Hematopoietic multipotent progenitor cell (in vitro differentiated cells): Measurements from ENCODE around the gene CDH22. TPM values are rescaled to one million over a fixed set of nuclear protein-coding genes. Genes with fewer than 3 reads are reported as not detected.
A peak's percentile ranks its signal among the peaks of the same experiment; 100 is the strongest.

ENCODE experiments used
- DNase-seq, 3 donors: peaks; one replicate each; pipeline ENCODE4 v3.0.0-alpha.2; 2011 to 2015; ENCODE audit warnings: low read depth in 2 of 3, low spot score in 2 of 3
- total RNA-seq: library from RNA; depleted of rRNA; stranded (reverse); fragments of >200 nt; gene quantifications from one replicate; pipeline ENCODE4 v1.2.3, GENCODE V29; 2012

The CDH22 gene
- total RNA-seq, 1 donor: not detected

DNA sequence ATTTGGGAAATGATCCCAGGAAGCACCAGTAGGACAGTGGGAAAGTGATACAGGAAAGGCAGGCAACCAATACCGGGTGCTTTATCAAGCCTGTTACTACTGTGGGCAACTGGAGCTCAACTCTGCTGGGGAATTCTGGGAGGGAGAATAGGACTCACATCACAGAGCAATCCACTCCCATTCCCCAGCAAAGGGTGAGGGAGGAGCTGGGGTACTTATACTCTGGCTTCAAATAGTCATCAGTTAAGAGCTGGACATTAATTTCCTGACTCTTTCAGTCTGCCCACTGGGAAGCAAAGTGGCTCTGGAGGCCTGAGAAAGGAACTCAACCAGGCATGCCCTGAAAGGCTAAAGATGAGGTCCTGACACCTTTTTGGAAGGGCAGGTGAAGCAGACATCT, 17.5 kb upstream of the CDH22 start:
- DNase-seq: no peak

DNA sequence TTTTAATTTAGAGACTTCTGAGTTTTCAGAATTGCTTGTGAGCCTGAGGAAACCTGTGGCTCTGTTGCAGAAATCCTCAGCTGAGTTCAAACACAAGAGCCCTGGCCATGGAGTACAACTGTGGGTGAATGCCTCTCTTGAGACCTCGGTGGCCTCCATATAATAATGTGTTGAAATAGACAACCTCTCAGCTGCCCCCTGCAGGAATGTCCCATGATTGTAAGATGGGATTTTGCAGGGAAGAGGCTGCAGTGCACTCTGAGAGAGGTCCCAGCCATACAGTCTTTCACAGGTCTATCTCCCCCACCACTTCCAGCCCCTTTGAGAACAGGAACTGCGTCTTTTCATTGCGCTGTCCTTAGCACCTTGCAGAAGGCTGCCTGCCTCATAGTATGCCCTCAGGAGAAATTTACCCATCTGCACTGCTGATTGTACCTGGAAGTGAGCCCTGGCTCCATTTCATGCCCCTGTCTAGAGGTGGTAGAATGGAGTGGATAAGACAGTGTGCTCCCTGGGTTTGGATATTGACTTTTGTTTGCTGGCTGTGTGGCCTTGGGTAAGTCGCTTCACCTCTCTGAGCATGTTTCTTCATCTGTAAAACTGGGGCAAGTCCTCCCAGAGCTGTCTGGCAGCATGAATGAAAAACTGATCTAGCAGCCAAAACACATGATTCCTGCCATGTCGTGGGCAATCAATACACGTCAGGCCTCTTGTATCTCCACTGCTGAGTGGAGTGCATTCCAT, 16.8 kb upstream of the CDH22 start:
- DNase-seq: peak in 2 of 3 donors; percentile 36 to 55

DNA sequence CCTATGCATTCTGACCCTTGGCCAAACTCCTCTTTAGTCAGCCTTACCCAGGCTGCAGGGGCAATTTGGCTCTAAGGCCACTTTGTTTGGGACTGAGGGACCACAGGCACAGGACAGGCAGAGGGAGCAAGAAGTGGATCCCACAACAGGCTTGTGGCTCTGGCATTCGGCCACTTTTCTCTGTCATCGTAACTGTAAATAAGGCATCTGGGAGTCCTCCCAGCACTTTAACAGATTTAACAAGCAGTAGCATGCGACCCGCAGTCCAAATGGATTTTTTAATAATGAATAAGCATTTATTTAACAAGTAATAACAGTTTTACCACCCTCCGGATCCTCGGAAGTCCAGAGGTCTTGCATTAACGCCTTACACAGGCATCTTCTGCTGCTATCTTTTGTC, 16.1 kb upstream of the CDH22 start:
- DNase-seq: no peak

DNA sequence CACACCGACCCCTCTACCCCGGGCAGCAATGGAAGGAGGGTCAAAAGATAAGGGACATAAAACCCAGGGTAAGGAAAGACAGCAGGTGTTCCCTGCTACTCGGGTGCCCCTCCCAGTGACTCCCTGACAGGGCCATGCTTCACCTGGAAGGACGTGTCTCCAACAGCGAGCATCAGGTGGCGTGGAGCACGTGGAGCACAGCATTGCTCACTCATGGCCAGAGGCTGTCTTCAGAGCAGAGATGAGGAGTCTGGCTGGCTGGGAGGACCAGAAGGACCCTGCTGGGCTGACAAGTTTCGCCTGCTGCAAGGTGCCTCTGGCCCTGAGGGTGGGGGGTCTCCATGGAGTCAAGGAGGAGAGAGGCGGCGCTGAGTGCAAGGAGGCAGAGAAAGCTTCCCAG, 15.3 kb upstream of the CDH22 start:
- DNase-seq: no peak

DNA sequence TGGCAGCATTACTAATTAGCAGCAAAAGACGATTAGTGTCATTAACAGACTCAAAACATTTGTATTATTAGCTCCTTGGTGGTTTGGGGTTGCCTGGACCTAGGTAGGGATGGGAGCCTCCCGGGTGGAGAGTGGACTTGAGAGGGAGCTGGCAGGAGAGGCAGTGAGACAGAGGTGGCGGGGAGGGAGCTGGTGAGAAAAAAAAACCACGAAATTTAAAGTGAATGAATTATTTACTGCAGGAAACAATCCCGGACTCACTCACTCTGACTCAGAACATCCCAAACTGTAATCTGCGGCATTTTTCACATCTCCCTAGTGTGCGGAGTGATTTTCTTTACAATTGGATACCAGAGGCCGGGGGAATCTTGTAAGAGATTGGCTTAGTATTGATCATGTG, 14.3 kb upstream of the CDH22 start:
- DNase-seq: no peak

DNA sequence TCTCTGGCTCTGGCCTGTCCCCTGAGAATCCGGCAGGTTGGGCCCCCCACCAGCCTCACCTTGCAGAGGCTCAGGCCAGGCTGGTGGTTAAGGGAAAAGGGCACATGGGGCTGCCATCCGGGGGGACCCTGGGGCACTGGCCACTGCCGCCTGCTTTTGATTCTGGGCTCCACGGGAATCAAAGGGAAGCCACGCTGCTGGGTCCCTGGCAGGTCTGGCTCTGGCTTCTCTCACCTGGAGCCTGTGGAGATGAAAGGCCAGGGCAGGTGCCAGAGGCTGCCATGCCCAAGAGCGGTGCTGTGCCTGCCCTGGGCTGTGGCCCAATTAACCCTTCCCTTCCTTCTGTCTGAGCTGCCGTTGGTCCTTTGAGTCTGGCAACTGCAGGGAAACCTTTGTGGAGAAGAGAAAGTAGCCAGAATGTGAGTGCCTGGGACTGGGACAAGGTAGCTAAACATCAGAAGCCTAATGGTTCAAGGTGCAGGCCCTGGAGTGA, 9.4 kb upstream of the CDH22 start:
- DNase-seq: no peak

DNA sequence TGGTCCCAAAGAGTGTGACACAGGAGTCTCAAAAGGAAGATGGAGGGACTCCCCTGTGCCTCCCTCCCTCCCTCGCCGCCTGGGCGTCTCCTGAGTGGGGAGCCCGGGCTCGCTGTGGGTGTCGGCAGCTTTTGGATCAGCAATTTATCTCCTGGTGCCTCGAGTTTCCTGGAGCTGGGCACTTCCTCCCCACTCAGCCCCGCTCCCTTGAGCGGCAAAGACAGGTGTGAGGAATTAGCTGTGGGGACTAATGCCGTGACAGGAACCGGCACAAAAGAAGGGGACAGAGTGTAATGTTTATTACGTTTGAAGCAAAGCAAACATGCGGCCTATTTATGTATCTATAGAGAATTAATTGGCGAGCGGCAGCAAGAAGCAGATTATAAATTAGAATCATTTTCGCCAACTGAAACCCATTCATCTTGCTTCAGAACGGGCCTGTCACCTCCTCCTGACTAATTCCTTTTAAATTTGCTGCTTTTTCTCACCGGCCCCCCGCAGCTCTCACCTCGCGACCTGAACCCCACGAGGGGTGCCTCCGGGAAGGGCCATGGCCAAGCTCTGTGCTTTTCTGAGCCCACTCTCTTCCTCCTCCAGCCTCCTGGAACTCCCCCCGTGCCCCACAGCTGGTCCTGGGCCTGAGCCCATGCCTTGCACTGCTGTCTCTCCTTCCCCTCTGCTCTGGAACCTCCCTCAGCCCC, 8.8 kb upstream of the CDH22 start:
- no peak for DNase-seq

DNA sequence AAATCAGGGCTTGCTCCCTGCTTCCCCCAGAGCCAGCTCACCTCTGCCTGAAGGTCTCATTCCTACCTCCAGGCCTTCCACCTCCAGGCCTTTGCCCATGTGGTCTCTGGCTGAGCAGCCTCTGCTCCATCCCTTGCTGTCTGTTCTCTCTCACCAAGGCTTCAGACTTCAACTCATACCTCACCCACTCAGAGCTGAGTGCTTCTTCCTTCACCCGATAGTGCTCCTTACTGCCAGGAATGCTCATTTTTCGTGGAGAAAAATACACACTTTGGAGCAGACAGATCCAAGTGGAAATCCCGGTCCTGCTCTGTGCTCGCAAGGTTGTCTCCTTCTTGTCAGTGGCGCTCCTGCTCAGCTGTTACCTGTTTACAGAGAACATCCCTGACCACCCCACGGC, 7.0 kb upstream of the CDH22 start:
- DNase-seq: no peak

DNA sequence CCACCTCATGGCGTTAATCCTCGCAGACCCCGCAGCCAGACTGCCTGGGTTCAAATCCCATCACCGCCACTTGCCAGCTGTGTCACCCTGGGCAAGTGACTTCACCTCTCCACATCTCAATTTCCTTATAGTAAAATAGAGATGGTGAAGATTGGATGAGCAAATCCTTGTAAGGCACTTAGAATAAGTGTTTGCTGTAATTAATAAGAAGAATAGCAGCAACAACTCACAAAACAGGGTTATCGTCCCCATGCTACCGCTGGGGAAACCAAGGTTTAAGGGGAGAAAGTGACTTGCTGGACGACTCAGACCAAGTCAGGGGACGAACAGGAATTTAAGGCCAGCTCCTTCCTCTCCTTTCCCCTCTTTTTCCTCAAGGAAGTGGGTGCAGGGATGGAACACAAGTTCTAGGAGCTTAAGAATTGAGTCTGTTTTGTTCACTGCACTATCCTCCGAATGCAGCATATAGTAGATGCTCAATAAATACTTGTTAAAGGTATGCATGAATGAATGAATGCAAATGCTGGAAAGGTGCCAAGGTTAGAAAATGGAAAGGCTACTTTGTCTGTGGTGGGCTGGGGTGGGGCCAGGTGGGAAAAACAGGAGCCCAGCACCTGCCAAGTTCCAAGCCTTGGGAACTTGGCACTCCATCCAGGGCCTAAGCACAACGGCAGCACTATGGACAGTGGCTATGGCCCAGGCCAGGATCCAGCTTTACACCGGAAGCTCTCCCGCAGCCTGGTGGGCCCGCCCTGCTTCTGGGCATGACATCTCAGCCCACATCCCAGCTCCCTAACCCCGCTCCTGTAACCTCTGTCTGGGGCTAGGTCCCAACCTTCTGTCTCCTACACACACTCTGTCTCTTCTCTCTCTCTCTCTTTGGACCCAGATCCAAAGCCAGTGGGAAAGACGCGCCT, 4.9 kb upstream of the CDH22 start:
- no peak for DNase-seq

DNA sequence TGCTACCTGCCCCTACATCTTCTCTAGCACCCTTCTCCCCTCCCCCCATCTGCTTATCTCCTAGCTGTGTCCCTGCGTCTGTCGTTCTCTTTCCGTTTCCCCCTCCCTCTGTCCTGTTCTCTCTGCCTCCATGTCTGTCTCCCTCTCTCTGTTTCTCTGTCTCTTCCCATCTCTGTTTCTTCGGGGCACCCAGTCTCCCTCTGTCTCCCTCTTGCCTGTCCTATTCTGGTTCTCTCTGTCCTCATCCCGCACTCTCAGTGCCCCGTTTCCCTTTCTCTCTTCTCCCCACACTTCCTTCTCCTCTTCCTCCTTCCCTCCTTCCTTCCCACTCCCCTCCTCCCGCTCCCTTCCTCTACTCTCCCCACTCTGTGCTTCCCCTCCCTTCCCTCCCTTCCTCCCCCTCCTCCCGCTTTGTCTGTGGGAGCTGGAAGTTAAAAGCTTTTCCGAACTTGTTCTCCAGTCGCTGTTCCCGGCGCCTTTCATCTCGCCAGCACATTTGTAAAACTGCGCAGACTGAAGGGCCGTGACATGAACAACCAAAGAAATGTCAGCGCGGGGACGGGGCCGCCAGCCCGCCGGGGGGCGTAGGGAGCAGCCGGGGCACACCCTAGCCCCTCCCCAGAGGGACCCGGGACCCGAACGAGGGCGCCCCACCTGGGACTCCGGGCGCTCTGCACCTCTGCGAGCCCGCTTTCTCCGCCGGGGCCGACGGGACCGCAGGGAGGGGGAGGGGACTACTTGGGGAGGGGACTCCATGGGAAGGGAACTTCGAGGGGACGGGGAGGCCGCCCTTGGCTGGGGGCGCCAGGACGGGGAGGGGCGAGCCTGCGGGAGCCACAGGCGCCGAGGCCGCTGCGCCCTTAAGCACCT, 4.0 kb upstream of the CDH22 start:
- peak in 2 of 3 donors; percentile 42 to 58 for DNase-seq

DNA sequence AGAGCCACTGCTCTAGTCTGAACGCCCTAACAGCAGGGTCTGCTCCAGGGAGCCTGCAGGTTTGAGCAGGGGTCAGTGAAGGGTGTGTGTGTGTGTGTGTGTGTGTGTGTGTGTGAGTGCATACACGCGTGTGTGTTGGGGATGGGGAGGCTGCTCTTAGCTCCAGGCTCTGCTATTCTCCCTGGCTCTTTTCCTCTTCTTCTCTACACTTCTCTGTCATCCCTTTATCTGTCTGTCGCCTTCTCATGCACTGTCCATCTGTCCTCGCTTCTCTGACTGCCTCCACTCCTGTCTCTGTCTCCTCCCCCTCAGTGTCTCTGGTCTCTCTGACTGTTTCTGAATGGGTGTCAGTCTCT, 3.4 kb upstream of the CDH22 start:
- DNase-seq: no peak

DNA sequence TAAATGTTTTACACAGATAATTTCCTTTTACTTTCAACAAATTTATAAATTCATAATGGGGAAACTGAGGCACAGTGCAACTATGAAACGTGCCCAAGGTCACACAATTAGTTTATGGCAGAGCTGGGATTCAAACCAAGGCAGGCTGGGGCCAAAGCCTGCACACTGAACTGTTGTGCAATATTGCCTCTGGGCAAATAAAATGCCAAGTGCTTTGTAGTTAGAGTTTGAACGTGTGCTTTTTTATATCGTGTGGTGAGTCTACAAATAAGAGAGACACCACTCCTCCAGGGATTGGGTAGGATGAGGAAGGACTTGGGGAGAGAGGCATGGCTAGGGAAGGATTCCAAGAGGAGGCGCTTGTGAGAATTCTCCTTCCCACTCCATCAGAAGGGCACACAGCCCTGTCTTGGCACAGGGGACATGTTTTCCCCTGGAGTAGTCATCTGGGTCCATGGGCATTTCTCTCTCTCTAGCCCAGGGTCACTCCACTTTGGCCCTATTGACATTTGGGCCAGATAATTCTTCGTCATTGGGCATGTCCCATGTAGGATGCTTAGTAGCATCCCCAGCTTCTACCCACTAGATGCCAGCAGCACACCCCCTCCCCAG, 2.8 kb upstream of the CDH22 start:
- no peak for DNase-seq

DNA sequence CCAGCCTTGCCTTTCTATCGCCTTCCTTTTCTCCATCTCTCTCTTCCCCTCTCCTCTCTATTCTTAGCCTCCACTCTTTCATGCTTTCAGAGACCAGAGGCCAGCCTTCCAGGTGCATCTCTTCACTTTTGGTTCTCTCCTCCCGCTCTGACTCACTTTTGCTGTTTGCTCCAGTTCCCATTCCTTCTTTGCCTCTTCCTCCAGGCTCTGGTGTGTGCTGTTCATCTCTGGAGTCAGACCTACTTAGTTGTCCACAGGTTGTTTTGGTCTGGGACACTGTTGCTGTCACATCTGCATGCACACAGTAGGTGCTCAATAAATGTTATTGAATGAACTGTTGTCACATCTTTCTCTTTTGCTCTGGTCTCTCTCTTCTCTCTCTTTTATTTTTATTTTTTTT, 1.6 kb upstream of the CDH22 start:
- DNase-seq: no peak

DNA sequence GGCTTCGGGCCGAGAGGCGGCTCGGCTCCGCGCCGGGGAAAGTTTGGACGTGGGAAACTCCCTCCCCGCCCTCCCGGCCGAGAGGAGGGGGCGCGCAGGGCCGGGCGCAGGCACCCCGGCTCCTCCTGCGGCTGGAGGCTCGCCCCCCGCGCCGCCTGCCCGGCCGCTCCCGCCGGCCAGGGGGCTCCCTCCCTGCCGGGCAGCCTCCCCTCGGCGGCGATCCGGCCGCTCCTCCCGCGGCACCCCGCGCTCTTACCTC, 370 bp downstream of the CDH22 start:
- DNase-seq: no peak

DNA sequence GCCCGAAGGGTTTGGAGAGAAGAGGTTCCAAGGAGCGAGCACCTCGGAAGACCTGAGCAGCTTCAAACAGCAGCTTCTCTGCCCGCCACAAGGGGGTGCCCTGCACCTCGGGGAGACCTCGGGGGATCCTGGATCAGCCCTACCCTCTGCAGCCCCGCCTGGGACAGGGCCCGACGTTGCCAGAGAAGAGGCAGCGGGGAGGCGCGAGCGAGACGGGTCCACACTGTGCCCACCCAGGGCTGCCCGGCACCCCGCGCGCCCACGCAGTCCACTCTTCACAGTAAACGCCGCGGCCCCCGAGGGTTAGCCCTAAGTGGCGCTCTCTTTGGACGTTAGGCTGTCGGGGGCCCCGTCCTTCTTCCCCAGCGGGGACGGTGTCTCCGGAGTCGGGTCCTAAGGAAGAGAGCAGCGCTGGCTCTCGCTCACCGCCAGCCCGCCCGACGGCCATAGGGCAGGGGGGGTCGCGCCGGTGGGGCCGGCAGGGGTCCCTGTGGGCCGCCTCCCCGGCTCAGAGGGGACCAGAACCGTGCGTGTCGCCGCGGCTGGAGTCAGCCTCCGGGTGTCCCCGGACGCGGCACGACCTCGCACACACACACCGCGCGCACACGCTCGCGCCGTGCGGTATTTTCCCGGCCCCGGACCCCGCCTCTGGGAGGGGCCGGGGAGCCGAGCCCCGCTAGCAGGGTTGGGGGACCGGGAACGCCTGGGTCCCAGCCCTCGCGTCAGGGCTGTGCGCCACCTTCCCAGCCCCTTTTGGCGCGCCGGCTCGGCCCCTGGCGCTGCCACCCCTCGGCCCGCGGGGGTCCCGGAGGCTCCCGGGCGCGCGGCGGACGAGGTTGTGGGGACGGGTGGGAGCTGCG, 929 bp downstream of the CDH22 start:
- DNase-seq: peak; percentile 44 to 78 (median 76)

DNA sequence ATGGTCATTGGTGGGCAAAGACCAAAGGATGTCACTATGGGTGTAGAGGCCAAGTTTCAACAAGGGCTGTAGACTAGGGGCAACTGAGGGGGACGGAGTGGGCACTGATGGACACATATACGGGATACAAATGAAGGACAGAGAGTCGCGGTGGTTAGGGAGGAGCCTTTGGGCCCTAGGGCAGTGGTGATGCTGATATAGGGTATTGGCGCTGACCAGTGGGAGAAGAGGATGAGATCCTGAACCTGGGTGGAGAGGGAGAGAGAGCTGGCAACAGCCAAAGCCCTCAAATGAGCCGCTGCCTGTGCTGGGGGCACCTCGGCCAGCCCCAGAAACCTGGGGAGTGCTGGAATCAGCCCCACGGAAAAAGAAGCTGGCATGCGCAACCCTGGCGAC, 1.6 kb downstream of the CDH22 start:
- no peak for DNase-seq

DNA sequence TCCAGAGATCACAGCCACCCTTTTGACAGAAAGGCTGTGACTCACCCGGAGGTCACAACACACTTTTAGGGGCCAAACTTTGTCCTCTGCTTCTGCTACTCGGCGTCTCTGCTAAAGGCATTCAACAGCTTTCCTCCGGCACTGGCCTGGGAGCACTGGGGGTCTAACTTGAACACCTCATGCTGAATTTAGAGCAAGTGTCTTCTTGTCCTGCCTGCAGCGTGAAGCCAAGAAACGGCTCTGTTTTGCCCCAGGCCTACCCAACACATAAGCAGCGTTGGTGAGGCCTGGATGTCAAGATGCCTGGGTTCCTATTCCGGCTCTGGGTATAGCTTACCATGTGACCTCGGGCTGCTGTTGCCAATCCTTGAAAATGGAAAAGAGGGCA, 2.3 kb downstream of the CDH22 start:
- DNase-seq: no peak

DNA sequence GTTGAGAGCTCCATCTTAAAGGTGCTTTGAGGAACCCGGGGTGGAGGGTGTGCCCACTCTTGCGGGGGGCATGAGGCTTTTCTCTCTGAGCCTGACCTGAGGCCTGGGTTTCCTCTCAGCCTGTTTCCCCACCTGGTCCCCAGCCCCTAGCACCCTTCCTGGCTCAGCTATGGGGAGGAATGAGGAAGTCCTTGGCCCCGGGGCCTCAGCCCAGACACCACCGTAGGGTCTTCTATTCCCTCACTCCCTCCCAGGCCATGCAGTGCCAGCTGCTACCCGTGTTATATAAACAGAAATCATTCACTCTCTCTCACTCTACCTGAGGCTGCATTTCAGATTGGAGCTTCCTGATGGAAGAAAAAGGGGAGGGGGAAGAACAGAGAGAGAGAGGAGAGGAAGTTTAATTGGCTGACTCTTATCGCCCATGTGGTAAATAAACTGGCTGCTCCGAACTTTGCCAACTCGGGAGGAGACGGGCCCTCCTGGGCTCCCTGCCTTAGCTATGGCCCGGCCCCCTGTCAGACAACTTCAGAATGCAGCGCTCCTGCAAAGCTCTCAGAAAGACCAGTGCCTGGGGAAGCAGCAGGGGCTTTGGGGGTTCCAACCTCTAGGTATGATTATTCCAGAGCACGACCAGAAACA, 2.8 kb downstream of the CDH22 start:
- DNase-seq: peak in 1 of 3 donors; percentile 36

DNA sequence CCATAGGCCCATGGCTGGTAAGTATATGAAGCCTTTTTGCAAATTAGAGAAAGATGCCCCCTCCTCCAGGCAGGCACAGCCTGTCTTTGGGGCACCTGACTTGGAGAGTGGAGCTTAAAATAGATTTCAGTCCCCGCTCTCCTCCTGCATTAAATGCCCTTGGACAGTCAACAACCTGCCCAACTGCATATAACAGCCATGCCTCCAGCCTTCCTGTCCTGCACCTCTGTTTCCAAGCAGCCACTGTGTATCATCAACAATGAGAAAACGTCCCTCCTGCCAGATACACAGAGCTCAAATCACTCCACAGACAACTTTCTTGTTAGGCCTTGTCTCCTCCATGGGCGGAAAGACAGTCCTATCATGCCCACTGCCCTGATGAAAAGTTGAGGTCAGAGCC, 3.4 kb downstream of the CDH22 start:
- DNase-seq: no peak
